Activated CD8-positive, alpha-beta memory T cell treated with anti-CD3 and anti-CD28 coated beads, Interleukin-2, amount 50 U/mL, for 24 hours (primary cell): ENCODE results near the gene TREH.
"Not testable (repeated sequence)": the region's sequence is repeated elsewhere in the genome, so short reads cannot be mapped to it uniquely, and the experiment has no call there.

Experiments
- DNase-seq: peaks from one replicate; pipeline ENCODE4 v3.0.0-alpha.2; 2020; ENCODE audit errors: extremely low read depth

The TREH gene

DNA sequence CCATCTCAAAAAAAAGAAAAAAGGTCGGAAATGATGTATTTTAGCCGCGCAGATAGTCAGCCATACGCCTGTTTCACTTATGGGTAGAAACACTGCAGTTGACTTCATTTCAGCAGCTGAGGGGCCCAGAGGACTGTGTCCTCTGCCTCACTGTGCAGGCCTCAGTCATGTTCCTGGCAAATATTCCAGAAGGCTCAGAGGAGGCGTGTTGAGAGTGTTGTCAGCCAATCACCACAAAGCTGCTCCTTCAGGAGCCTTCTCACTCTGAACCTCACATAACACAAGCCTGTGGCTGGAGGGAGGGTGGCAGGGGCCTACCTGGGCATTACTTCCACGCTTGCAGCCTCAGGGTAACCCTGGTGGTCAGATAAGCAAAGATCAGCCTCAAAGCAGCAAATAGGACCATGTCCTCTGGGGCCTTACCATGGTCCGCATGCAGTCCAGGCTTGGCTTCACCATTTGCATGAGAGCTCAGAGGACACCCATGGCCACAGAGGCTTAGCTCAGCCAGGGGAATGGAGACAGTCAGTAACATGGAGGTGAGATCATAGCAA is 17.3 kb upstream of the TREH start:
- DNase-seq = no peak

DNA sequence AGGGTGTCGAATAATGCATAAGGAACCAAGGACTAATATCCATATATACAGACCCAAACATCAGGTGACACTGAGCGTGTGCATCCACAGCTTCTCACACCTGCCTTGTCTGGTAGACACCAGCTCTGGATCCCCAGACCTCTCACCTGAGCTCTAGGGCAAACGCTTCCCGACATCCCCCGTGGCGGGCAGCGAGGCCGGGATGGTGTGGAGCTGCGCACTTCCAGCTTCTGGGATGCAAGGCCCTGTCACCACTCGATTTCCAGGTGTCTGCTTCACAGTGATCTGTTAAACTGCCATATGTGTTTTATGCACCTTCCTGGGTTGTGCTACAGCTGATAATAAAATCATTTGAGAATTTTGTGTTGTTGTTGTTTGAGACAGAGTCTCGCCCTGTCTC is 15.3 kb upstream of the TREH start:
- no peak for DNase-seq

DNA sequence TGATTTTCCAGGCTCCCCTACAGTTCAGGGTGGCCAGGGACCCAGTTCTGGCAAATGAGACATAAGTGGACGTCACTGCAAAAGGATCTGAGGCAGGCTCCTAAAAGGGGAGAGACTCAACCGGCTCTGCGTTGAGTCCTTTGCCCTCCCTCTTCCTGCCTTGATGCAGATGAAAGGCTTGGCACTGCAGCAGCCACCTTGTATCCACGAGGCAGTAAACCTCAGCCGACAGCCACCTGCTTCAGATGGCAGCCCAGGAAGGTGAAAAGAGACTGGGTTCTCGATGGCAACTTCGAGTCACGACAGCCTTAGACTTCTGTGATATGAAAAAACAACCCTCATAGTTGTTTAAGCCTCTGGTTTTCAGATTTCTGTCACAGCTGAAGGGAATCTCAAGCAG is 14.7 kb upstream of the TREH start:
- DNase-seq = no peak

DNA sequence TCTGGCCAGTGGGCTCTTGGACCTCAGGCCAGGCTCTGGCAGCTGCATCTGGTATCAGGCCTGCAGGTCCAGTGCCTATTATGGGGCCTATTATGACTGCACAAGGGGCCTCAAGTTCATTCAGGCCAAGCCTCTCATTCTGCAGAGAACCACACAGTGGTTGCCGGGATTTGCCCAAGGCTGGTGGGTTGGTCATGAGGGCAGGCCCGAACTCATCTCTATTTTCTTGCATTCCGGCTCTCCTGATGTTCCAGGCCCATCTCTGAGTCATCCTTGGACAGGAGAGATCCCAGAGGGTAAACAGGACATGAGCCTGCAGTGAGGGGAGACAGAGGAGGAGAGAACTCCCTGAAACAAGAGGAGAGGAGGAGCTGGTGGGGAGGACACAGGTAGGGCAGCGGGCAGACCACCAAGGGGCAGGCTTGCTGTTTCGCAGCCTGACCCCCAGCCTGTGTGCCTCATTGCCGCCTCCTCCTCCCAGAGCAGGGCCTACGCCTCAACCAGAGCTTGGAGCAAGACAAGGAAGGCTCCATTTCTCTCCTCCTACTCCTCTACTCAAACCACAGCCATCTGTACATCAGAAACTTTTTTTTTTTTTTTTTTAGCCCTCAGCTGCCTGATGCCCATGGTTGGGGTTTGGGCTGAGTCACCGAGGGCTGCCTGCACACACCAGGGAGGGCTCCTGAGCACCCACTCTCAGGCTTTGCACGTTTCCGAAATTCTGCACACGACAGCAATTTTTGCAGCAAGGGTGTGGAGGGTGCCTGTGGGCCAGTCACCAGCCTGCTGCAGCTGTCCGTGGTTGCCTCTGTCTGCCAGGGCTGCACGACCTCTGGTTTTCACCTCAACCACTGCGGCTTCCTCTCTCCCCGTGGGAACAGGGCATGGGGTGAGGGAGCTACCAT is 12.7 kb upstream of the TREH start:
- no peak for DNase-seq

DNA sequence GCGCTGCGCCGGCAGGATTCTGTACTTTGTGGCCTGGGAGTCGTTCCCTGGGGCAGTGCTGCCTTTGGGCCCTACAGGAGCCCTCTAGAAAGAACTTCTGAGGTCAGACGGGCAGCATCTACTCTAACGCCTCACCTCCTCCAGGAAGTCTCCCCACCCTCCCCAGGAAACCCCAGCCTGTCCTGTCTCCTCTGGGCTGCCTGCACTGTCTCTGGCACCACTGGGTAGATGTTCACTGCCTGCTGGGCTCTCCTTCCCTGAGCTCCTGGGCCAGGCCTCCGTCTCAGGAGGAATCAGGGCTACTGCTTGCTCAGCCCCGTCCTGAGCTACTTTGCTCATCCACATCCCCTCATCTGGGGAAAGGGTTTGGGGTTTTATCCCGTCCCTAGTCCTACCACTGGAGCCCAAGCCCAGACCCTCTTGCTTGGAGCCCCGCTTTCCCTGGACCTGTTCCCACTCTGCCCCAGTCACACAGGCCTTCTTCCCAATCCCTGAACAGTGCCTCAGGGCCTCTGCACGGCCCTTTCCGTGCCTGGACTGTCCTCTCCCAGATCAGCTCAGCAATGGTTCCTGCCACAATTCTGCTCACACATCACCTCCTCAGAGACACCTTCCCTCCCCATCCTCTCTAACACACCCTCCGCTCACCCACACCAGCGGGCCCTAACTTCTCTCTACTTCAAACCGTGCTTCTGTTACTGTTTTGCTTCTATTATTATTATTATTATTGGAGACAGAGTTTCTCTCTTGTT is 11.3 kb upstream of the TREH start:
- DNase-seq = no peak

DNA sequence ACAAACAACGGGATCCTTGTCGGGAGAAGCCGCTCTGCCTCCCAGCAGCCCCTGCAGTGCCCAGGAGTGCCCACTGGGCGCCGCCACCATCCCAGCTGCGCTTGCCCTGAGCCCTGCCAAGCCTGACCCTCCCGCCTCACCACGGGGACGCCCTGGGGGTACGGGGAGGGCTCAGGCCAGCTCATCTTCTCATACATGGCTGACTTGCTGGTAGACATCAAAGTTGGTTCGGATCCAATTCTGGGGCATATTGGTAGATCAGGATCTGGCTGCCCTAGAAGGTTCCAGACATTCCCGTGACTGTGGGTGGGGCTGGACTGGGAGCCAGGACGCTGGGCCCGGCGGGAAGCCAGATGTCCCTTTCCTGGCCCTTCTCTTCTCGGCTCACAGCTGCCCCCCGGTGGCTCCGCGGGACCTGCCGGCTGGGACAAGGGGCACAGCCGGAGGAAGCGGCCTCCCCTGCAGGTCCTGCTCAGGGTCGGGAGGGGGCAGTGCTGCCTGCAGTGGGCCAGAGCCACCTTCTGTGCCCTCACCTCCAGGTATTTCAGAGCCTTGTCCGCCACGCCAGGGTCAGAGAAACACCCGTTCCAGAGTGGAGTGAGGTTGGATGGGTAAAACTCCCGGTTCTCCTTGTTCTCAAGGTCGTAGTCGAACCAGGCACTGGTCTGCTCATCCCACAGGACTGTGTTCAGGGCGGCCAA is 10.6 kb upstream of the TREH start:
- no peak for DNase-seq

DNA sequence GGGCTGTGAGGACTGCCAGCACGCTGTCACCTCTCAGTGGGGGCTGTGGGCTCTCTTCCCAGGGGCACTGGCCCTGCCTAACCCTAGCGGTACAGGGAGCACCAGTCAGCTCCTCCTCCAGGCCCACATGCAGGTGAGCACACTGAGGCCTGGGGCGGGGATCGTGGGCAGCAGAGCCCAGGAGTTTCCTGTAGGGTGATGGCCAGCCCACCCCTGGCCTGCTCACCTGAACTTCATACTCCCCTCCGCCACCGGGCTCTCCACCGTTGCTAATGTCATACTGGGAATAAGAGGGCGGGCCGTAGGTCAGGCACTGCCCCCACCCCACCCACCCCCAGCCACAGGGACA is 10.0 kb upstream of the TREH start:
- DNase-seq = no peak

DNA sequence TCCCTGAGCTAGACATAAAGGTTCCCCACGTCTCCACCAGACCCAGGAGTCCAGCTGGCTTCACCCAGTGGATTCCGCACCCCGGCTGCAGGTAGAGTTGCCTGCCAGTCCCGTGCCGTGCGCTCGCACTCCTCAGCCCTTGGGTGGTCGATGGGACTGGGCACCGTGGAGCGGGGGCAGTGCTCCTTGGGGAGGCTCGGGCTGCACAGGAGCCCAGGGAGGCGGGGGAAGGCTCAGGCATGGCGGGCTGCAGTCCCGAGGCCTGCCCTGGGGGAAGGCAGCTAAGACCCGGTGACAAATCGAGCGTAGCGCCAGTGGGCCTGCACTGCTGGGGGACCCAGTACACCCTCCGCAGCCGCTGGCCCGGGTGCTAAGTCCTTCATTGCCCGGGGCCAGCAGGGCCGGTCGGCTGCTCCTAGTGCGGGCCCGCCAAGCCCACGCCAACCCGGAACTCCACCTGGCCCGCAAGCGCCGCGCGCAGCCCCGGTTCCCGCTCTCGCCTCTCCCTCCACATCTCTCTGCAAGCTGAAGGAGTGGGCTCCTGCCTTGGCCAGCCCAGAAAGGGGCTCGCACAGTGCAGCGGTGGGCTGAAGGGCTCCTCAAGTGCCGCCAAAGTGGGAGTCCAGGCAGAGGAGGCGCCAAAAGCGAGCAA is 9.5 kb upstream of the TREH start:
- no peak for DNase-seq

DNA sequence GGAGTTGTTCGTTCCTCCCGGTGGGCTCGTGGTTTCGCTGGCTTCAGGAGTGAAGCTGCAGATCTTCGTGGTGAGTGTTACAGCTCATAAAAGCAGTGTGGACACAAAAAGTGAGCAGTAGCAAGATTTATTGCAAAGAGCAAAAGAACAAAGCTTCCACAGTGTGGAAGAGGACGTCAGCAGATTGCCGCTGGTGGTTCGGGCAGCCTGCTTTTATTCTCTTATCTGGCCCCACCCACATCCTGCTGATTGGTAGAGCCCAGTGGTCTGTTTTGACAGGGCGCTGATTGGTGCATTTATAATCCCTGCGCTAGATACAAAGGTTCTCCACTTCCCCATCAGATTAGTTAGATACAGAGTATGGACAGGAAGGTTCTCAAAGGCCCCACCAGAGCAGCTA is 8.9 kb upstream of the TREH start:
- not testable (repeated sequence) for DNase-seq

DNA sequence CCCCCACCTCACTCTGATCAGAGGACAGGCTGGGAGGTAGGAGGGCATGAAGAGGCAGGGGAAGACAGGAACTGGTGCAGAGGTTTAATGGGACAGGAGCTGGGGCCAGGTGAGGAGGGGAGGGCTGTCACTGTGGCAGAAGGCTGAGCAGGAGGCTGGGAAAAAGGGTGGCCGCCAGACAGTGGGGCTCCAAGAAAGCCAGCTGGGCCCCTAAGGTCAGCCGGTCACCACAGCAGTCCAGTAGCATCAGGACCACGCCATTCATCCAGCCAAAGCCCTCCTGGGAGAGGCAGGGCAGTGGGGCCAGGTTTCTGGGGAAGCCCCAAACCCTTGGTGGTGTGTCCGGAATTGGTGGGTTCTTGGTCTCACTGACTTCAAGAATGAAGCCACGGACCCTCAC is 8.5 kb upstream of the TREH start:
- no peak for DNase-seq

DNA sequence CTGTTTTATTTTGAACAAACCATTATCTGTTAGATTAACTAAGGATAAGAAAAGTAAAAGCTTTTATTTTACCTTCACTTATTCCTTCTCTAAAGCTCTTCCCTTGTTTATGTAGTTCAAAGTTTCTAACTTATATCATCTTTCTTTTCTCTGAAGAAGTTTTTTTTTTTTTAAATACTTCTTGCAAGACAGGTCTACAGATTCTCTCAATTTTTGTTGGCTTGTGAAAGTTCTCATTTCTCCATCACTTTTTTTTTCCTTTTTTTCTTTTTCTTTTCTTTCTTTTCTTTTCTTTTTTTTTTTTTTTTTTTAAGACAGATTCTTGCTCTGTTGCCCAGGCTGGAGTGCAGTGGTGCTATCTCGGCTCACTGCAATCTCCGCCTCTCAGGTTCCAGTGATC is 4.7 kb upstream of the TREH start:
- DNase-seq = no peak

DNA sequence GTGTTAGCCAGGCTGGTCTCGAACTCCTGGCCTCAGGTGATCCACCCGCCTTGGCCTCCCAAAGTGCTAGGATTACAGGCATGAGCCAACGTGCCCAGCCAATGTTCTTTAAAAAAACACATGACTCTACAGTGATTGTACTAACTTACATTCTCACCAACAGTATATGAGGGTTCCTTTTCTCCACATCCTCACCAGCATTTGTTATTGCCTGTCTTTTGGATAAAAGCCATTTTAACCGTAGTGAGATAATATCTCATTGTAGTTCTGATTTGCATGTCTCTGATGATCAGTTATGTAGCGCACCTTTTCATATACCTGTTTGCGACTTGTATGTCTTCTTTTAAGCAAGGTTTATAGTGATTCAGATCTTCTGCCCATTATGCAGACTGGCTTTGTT is 3.5 kb upstream of the TREH start:
- not testable (repeated sequence) for DNase-seq

DNA sequence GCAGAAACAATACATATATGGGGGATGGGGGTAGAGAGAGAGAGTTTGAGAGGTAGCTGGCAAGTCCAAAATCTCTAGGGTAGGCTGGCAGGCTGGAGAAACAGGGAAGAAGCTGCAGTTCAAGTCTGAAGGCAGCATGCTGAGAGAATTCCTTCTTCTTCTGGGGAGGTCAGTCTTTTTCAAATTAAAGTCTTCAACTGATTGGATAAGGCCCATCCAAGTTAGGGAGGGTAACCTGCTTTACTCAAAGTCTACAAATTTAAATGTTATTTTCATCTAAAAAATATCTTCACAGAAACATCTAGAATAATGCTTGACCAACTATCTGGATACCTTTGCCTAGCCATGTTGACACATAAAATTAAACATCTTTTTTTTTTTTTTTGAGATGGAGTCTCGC is 2.9 kb upstream of the TREH start:
- no peak for DNase-seq

DNA sequence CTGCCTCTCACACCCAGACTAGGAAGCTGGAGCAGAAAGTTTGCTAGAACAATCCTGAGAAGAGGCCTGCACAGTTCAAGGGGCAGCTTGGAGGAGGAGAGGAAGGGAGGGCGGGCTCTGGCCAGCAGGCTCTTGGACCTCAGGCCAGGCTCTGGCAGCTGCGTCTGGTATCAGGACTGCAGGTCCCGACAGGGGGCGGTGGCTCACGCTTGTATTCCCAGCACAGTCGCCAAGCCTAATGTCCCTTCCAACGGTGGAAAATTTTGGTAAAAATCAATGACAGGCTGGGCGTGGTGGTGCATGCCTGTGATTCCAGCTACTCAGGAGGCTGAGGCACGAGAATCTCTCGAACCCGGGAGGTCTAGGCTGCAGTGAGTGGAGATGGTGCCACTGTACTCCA is 542 bp downstream of the TREH start:
- DNase-seq = not testable (repeated sequence)

DNA sequence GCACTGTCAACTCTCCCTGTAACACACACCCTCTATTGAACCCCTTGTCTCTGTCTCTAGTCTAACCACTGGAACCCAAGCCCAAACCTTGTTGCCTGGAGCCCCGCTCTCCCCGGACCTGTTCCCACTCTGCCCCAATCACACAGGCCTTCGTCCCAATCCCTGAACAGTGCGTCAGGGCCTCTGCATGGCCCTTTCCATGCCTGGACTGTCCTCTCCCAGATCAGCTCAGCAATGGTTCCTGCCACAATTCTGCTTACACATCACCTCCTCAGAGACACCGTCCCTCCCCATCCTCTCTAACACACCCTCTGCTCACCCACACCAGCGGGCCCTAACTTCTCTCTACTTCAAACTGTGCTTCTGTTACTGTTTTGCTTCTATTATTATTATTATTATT is 1.5 kb downstream of the TREH start:
- no peak for DNase-seq

DNA sequence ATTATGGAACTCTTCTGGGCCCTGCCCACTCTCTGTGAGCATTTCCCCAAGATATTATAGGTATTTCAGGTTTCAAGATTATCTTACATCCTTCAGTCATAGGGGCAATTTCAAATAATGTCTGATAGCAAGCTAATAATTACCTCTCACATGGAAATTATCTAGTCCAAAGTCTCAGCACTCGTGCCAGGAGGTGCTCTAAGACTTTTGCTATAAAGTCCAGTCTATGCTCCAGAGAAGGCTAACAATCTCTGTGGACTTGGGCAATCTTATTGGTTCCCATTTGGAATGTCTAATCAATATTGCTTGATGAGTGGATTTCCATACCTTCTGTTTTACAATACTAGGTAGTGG is 5.4 kb downstream of the TREH start:
- no peak for DNase-seq

DNA sequence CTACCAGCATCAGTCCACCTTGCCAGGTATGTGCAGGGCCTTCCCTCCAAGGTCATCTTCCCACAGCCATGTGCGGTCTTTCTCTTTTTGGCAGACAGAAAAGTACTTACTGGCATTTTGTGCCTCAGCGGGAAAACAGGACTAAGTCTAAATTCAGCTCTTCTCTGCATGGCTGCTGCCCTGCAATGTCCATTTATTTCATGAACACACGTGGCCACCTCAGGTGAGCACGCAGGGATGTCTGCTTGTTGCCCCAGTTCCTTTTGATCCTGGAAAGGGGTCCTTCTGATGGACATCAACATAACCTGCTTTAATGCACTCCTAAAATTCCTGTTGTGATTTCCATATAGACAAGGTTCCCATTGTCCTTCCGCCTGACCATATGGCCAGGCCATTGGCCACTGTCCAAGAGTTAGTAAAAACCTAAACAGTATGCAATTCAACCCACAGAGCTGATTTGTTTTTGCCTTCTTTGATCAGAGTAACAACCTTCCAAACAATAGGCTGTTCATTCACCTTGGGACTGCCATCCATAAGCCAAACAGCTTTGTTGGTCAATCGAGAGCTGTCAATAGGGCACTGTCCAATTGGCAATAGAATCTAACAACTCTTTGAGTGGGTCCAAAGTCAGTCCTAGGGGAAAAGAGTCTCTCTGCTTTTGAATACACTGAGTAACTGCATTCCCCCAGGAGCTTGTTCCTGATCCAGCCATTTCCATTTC is 5.9 kb downstream of the TREH start:
- no peak for DNase-seq

DNA sequence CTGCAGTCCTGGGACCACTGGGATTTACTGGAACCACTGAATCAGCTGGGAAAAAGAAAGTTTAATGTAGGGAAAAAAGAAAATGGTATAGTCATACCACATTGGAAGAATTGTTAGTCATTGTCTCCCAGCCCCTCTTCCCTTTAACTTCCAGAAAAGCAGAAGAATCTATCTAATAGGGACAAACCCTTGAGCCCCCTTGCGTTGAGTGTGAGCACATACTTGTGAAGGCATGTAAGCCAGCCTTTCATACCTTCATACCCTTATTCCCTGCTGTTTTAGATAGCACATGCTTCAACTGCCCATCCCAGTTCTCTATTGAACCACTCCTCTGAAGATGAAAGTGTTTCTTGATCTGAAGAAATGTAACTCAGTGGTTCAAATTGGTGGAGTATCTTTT is 6.6 kb downstream of the TREH start:
- DNase-seq = no peak

DNA sequence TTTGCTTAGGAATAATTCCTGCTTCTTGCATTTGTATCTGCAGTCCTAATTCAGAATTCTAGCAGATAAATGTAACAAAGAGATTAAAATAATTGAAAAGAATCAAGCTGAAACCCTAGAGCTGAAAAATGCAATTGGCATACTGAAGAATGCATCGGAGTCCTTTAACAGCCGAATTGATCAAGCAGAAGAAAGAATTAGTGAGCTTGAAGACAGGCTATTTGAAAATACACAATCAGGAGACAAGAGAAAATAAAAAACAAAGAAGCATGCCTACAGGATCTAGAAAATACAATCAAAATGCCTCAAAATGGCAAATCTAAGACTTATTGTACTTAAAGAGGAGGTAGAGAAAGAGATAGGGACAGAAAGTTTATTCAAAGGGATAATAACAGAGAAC is 8.2 kb downstream of the TREH start:
- DNase-seq = no peak

DNA sequence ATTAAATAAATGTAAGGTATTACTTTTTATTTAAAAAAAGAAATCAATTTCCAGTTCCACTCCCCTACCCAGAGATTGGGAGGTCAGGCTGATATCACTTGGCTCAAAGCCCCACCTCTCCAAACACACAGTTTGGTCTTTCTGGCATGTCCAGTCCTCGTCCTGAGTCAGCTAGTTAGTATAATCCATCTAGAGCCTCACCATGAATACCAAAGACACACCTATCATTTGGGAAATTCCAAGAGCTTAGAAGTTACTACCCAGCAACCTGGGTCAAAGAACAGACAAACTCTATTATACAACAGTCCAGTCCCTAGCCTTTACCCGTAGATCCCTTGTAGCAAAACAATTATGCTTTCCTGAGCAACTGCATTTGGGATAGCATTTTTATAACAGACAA is 9.4 kb downstream of the TREH start:
- no peak for DNase-seq

DNA sequence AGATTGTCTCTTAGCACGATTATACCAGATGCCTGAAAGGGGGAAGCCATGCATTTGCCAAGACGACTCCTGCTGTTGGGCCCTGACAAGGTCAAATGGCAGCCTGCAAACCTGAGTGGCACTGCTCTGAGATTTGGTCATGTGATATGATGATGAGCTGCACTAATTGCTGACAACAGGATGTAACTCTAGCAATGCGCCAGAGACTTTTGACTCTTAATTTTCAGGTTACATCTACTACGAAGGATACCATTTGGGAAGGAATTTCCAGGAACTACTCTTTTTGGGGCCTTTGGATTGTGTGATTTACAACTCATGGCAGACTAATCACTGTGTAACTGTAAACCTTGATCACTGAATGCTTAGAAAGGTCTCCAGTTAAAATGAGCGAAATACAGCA is 13.1 kb downstream of the TREH start:
- DNase-seq = no peak
